ENCODE data around the gene EEF1A2.
"Not testable (repeated sequence)": the region's sequence is repeated elsewhere in the genome, so short reads cannot be mapped to it uniquely, and the experiment has no call there.

Gene EEF1A2

DNA sequence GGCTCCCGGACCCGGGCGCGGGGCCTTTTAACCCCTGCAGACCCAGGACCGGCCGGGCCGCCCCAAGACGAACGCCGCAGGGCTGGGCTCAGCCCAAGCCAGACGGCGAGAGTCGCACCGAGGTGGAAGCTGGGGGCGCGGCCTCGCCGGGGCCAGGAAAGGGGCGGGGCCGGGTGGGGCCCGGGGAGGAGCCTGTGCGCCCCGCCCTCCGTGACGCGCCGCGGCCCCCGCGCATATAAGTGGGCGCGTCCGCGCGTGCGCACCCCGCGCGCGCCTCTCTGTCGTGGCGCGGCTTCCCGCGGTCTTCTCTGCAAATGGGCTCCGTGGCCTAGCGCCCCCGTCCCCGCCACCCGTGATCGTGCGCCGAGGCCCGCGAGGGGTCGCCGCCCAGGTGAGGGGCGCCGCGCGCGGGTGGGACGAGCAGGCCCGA, 21.6 kb upstream of the EEF1A2 start, which contains the start of gene PPDPF:
PPDPF (plus strand) TSS at position 262 of the 430 bp plus-strand sequence. CDS start 544 bp downstream, outside the sequence.
- peak; percentile 82 for DNase-seq (ENCODE audit: low spot score)

DNA sequence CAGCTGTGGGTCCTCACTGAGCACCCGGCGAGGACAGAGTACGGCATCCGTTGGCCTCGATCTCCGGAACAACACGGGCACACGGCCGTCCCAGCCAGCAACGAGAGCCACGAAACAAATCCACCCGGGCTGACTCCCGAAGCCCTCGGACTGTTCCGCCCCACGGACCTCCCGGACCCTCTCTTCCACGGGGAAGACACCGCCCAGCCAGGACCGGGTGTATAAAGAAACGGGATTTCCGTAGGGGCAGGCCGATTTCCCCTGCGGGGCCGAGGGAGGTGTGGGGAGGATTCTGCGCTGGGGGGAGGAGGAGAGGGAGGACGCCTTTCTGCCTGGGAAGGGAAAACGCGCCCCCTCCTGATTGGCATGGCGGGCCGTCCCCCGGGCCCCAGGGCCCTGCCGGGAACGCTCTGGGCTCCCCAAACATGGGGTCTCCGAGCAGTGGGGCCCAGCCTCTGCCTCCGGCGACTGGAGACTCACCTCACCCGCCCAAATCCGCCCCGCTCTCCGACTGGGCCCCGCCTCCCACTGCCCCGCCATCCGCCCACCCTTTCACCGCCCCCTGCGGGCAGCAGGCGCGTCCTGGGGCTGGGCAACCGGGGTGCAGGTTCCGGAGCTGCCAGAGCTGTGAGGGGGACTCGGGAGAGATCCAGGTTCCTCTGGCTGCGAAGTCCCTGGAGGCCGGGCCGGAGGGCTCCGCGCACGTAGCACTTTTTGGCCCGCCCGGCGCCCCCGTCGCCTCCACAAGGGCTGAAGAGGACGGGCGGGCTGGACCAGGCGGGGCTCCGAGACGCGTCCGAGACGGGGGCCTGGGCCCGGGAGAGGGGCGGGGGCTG, 21.0 kb upstream of the EEF1A2 start:
- peak; percentile 67 for DNase-seq (ENCODE audit: low spot score)

DNA sequence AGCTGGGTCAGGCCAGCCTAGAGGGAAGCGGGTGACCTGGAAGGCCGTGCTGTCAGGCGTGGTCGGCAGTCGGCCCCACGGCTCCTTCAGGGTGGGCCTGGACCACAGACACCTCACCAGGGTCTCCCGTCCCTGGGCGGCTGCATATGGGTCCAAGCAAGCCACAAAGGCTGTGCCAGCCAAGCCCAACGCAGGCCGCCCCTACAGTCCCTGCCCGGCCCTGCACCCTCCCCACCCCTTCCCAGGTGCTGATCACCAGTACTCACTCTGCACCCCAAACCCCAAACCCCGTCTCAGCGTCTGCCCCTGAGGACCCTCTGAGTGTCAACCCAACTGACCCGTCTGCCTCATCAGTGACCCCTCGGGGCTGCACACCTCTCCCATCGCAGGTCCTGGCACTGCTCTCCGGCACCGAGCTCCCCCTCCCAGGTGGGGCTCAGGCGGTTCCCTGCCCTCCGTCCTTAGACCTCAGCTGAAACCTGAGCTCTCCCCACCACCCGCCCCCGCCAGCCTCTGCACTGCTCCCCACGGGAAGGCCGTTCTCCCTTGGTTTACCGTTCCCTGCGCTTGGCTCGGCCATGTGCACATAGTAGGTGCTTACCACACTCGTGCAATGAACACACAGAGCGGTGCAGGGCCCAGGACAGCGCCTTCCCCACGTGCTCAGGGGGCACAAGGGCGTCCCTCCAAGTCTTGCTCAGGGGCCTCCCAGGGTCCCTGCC, 20.2 kb upstream of the EEF1A2 start:
- no peak for DNase-seq (ENCODE audit: low spot score)

DNA sequence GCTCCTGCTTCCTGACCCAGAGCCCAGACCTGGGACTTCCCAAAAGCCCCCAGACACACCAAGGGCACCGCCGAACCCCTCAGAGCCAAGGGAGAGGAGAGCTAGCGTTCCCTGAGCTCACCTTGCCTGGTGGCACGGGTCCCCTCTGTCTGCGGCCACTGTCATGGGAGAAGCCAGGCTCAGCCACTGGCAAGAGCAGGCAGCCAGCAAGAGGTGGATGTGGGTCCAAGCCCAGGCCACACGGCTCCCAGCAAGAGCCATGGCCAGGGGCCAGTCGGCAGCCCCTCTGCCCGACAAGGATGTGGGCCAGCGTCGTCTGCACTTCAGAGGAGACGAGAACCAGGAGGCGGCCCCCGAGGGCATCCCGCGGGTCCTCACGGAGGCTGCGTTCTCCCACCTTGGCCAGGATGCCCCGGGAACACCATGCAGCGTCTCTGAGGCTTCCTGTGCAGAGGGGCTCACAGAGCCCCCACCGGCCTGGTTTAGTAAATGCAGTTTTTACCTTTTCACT, 19.5 kb upstream of the EEF1A2 start:
- DNase-seq (ENCODE audit: low spot score) = no peak

DNA sequence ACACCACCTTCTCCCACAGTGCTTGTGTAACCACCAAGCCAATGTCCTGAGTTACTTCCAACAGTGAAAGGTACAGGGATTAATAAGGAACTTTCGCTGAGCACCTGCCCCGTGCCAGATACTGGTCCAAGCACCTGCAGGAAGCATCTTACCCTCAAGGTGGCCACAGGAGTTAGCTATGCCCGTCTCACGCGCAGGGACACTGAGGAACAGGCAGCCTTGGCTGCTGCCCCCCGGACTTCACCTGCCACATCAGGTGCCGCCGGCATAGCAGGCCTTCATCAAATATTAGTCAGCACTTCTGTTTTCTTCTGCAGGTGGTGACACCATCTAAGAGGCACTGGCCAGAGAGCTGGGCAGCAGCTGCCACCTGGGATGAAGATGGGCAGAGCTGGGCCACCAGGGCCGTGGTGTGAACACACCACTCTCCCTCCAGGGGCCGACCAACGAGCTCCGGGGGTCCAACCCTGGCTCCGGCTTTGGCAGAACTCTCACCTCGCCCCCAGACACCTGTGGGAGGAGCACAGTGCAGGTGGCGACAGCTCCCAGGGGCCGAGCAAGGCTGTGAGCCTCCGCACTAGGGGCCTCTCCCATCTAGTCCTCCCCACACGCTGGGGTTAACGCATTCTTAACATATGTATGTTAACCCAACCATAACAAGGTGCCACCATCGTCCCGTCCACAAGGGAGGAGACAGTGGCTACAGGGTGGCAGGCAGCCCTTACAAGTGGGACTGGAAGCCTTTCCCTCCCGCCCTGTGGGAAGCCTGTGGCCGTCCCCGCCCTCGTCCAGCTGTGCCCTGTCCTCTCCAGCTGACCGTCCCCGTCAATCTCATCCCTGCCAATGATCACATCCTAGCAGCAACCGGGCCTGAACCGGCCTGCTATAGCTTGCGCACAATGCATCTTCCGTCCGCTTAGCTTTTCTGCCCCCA, 18.8 kb upstream of the EEF1A2 start:
- DNase-seq (ENCODE audit: low spot score) = no peak

DNA sequence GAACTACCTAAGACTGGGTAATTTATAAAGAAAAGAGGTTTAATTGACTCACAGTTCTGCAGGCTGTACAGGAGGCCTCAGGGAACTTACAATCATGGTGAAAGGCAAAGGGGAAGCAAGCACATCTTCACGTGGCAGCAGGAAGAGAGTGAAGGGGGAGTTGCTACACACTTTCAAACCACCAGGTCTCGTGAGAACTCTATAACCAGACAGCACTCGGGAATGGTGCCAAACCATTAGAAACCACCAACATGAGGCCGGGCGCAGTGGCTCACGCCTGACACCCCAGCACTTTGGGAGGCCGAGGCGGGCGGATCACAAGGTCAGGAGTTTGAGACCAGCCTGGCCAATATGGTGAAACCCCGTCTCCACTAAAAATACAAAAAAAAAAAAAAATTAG, 15.6 kb upstream of the EEF1A2 start:
- not testable (repeated sequence) for DNase-seq (ENCODE audit: low spot score)

DNA sequence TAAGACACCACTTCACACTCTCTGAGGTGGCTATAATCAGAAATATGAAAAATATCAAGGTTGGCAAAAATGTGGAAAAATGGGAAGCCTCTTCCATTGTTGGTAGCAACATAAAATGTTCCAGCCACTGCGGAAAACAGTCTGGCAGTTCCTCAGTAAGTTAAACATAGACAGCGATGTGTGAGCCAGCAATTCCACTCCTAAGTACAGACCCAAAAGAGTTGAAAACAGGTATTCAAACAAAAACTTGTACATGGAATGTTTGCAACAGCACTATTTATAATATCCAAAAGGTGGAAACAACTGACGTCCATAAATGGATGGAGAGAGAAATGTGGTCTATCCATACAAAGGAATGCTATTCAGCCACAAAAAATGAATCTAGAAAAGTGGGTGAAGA, 14.3 kb upstream of the EEF1A2 start:
- no peak for DNase-seq (ENCODE audit: low spot score)

DNA sequence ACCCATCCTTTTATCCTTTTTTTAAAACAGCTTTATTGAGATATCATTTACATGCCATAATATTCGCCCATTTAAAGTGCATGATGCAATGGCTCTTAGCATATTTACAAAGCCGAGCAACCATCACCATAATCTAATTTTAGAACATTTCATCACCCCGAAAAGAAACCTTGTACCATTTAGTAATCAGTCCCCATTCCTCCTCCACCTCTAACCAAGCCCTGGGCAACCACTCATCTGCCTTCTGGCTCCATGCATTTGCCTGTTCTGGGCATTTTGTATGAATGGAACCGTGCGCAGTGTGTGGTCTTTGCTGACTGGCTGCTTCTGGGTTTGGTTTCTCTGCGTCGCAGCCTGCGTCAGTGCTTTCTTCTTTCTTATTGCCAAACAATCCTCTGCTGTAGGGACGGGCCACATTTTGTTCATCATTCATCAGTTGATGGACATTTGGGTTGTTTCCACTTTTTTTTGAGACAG, 10.2 kb upstream of the EEF1A2 start:
- no peak for DNase-seq (ENCODE audit: low spot score)

DNA sequence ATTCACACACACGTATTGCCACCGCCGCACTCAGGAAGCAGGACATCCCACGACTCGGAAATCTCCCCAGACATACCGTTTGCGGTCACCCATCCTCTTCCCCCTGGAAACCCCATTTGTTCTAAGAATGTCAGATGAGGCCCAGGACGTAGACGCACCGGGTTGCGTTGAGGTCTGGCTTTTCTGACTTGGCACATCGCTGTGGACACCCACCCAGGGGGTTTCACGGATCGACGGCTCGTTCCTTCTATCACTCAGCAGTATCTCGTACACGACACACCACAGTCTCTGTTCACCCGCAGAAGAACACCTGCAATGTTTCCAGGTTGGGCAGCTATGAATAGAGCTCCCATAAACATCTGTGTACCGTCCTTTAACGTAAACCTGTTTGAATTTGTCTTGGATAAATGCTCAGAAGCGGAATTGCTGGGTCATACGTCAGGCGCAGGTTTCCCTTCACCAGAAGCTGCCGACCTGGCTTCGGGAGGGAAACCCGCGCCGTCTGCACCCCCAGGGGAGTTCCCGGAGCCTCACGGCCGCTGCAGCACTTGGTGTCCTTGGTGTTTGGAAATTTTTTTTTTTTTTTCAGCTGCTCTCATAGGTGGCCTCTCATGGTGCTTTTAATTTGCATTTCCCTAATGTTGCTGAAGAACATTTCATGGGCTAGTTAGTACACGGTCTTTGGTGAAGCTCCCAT, 9.3 kb upstream of the EEF1A2 start:
- DNase-seq (ENCODE audit: low spot score) = no peak

DNA sequence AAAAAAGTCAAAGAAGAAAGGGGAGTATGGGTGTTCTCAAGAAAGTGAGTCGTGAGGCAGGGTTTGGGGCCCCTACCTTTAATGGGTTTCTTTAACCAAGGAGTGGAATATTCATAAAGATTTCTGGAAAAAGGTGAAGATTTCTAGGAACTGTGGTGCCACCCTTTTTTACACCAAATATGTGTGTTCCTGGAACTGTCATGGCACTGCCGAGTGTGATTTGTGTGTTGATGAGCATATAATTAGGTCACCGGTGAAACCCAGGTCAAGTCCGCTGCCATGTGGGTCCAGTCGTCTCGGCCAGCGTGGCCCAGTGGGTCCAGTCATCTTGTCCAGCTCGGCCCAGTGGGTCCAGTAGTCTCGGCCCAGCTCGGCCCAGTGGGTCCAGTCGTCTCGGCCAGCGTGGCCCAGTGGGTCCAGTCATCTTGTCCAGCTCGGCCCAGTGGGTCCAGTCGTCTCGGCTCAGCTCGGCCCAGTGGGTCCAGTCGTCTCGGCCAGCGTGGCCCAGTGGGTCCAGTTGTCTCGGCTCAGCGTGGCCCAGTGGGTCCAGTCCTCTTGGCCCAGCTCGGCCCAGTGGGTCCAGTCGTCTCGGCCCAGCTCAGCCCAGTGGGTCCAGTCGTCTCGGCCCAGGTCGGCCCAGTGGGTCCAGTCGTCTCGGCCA, 8.3 kb upstream of the EEF1A2 start:
- DNase-seq (ENCODE audit: low spot score) = no peak

DNA sequence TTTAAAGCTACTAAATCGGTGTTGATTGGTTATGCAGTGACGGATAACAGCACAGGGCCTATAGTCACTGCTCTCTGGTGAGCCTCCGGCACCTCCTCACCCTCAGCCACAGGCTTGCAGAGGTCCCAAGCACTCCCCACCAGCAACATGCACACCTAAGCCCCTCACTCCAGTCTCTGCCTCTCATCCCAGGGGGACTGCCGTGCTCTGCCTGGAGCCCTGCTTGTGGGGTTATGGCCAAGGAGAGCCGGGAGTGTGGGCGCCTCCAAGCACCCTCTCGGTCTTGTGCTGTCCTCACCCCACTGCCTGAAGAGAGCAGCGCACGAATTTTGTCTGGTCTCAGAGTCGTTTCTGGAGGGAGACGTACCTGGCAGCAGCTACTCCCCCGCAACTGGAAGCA, 6.8 kb upstream of the EEF1A2 start:
- DNase-seq (ENCODE audit: low spot score) = no peak

DNA sequence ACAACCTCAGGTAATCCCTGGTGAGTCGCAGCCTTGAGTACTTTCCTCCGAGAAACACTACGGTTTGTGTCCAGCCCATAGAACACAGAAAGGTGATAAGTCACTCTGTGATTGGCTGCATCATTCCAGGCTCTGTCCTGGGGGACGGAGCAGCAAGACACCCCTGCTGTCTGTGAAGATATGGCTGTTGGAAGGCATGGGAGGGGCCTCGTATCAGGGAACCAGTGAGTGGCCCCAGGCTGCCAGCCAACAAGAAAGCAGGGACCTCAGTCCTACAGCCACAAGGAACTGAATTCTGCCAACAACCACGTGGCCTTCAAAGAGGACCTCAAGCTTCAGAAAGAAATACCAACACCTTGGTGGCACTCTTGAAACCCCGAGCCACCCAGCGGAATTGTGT, 6.4 kb upstream of the EEF1A2 start:
- DNase-seq (ENCODE audit: low spot score) = no peak

DNA sequence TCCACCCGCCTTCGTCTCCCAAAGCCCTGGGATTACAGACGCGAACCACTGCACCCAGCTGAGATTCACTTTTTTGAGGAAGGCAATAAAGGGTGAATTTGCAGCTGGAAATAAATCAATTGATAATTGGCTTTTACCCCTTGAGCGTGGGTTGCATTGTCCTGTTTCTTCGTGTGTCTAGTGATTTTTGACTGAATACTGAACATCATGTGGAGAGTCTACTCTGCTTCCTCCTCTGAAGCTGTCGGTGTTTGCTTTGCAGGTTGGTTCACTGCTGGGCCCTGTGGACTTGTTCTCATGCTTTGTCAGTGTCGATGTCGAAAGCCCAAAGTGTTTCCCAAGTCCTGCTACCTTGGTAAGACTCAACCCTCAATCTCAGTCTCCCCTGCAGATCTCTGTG, 5.8 kb upstream of the EEF1A2 start:
- DNase-seq (ENCODE audit: low spot score) = no peak

DNA sequence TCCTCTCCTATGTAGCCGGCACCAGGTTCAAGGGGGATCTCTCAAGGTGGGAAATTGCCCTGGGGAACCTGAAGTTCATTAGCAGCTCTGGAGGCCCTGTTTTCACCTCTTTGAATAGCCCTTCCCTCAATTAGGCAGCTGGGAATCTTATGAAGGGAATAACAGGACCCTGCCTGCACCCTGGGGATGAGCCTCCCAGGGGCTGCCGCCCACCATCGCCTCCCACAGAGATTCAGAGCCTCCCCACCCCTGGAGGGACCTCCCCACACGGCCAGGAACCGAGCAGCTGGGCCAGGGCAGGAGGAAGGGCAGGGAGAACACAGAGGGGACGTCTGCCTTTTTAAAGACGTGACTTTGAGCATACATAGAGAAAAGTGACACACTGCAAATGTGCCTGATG, 4.6 kb upstream of the EEF1A2 start:
- no peak for DNase-seq (ENCODE audit: low spot score)

DNA sequence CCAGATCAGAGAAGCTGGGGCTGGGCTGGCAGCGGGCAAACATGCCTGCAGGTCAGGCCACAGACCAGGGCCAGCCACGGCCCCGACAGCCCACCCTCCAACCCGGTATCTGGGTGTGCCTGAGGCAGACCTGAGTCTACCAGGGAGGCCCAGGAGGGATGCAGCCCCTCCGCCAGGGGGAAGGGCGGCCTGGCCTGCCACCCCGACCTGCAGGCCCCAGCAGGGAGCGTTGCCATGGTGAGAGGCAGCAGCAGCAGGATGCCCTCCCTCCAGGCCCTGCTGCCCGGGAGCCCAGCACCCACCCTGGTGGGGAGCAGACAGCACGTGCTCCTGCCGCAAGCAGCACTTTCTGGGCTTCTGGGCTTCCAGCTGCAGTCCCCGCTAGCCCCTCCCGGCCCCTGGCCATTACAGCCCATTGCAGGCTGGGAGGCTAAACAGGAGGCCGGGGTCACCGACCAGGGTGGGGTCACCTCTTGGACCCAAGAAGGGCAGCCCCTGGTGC, 3.8 kb upstream of the EEF1A2 start:
- DNase-seq (ENCODE audit: low spot score) = no peak

DNA sequence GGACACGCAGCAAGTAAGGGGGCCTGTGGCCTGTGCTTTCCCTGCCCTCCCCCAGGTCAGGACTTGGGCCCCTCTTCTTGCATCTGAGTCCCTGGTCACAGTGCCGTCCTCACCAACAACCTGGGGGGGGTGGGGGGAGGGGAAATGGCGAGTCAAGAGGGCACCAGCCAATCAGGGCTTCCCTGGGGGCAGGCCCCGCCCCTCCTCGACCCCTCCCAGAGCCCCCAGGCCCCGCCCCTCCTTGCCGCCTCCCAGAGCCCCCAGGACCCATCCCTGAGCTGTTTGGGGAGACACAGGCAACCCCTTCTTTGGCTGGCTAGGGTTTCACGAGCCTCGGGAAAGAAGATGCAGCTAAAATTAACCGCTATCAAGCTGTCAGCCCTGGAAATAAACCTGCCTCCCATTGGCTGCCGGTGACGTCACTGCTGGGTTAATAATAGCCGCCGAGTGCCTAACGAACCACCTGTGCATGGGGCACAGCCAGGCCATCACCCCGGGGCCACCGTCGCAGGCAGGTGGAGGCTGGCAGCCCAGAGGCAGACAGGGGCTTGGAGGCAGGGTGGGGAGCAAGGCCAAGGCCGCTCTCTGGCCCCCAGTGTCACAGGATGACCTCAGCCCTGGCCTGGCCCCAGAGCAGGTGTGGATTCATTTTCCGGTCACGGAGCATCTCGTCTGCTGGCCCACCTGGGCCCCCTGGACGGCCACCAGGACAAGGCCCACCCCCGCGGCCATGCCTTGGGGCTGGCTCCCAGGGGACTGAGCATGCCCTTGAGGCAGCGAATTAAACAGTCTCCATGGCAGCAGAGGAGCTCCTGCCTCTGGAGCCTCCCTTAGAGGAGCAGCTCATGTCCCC, 3.2 kb upstream of the EEF1A2 start:
- no peak for DNase-seq (ENCODE audit: low spot score)

DNA sequence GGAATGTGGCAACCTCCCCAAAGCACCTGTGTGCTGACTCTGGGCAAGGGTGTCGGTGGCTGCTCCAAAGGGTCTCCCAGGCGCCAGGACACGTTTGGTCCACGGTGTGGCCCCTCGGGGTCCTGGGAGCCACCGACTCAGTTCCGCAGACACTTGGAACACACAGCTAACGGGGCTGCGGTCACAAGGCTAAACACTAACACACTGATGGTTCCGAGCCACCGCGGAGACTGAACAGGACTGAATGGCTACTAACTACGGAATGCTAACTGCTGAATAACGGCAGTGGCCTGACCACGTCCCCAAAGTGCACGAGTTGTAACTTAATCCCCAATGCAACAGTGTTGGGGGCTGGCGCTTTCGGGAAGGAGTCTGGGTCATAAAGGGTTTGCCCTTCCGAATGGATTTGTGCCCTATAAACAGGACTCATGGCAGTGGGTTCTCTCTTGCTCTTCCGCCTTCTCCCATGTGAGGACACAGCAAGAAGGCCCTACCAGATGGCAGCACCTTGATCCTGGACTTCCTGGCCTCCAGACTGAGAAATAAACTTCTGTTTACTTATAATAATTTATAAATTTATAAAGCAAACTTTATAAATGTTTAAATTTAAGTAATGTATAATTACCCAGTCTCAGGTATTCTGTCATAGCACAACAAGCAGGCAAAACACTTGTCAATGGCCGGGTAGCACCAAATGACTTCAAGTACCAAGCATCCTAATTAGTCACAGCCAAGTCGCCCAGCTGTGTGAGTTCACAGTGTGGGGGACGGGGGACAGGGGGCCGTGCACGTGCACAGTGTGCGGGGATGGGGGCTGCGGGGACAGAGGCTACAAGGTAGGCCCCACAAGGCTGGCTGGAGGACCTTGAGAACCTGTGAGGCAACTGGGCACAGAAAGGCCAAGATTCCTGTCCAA, 2.3 kb upstream of the EEF1A2 start:
- no peak for DNase-seq (ENCODE audit: low spot score)

DNA sequence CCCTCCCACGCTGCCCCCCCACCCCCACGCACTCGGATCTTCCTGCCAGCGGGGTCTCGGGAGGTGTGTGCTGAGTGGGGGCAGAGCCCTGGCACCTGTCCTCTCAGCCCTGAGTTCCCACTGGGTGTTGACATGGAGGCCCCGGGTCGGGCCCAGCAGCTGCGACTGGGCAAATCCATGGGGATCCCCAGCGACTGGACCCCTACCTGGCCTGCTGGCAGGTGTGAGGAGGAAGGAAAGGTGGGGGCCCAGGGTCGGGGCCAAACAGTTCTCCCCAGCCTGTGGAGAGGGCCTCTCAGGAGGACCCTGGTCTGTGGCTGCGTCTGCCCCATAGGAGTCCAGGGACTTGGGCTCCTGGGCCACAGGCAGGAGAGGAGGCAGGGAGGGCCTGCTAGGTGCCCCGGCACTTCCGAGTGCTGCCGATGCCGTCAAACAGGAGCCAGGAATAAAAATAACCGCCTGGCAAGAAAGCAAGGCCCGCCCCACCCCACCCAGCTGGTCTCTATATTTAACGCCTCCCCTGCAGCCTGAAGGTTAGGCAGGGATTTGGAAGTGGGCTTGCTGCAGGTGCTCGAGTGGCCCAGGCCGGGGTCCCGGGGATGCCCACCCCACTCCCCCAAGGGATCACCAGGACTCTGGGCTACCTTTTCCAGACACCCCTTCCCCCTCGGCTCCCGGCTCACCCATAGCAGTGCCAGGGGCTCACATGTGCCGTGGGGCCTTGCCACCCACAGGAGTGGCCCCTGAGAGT, 1.4 kb upstream of the EEF1A2 start:
- DNase-seq (ENCODE audit: low spot score) = no peak

Measured in CD4-positive, alpha-beta T cell treated with Interleukin-2 at 100 ng/mL for 4 hours (primary cell).